Thymus (tissue), 11 donors: Measurements from ENCODE around the gene PEX11B. TPM values are rescaled to one million over a fixed set of nuclear protein-coding genes. Genes with fewer than 3 reads are reported as not detected.
"Not testable (repeated sequence)": the region's sequence is repeated elsewhere in the genome, so short reads cannot be mapped to it uniquely, and the experiment has no call there.

Experiments used
- DNase-seq, 9 donors: peaks; one replicate each; pipeline ENCODE4 v3.0.0-alpha.2; 2013; ENCODE audit warnings: low spot score in 9 of 9, low read depth in 6 of 9, missing footprints in 1 of 9
- H3K27ac ChIP-seq, 2 donors: one replicate each; pipeline ENCODE4 v1.5.1; 2013; ENCODE audit warnings: control low read depth in 1 of 2, low read depth in 1 of 2, low read length in 1 of 2, mild to moderate bottlenecking in 1 of 2, moderate library complexity in 1 of 2
- H3K27me3 ChIP-seq, 2 donors: one replicate each; pipeline ENCODE4 v1.5.1; 2013; ENCODE audit warnings: low read length in 1 of 2; ENCODE audit not compliant: control insufficient read depth in 2 of 2, insufficient read depth in 1 of 2
- H3K36me3 ChIP-seq, 2 donors: one replicate each; pipeline ENCODE4 v1.5.1; 2013; ENCODE audit warnings: low read length in 1 of 2, mild to moderate bottlenecking in 1 of 2, moderate library complexity in 1 of 2; ENCODE audit not compliant: control insufficient read depth in 2 of 2, insufficient read depth in 2 of 2
- H3K4me1 ChIP-seq, 2 donors: one replicate each; pipeline ENCODE4 v1.5.1; 2013; ENCODE audit warnings: low read length in 2 of 2; ENCODE audit not compliant: control insufficient read depth in 2 of 2, insufficient read depth in 2 of 2
- H3K4me3 ChIP-seq, 2 donors: one replicate each; pipeline ENCODE4 v1.5.1; 2013; ENCODE audit warnings: low read length in 2 of 2, control low read depth in 1 of 2, mild to moderate bottlenecking in 1 of 2
- H3K9me3 ChIP-seq, 2 donors: one replicate each; pipeline ENCODE4 v1.5.1; 2013; ENCODE audit warnings: low read length in 1 of 2, mild to moderate bottlenecking in 1 of 2; ENCODE audit not compliant: control insufficient read depth in 2 of 2, insufficient read depth in 1 of 2
- whole genome bisulfite sequencing: extraction: QIAGEN DNeasy Blood & Tissue Kit; methylation state at CpG from one replicate; pipeline ENCODE4 v1.1.7; 2013; 5-methylcytosine and 5-hydroxymethylcytosine counted together
- polyA plus RNA-seq: library from polyadenylated mRNA; stranded (reverse); fragments of 200-250 nt; gene quantifications from one replicate; pipeline ENCODE4 v1.2.3, GENCODE V29; 2013
- total RNA-seq: library from RNA; stranded (reverse); fragments of 120-200 nt; gene quantifications from one replicate; pipeline ENCODE4 v1.2.4, GENCODE V29; 2013
- donor health status: healthy.

The PEX11B gene
- total and polyA plus RNA-seq, 2 donors: 32.9 to 38.1 TPM

- H3K27ac ChIP-seq: no peak overlapping the region
Measured at GRCh38 chr1:145922266-145922665, 3.7 kb upstream of the PEX11B start.

GRCh38 chr1:145920297-145920696, 1.8 kb upstream of the PEX11B start:
- not testable (repeated sequence) for H3K4me3 ChIP-seq, H3K27me3 ChIP-seq, DNase-seq, H3K27ac ChIP-seq, H3K9me3 ChIP-seq
- Histone ChIP-seq H3K4me1 (peaks cover 12 to 21% of the 10 kb centered on the region in 2 donors), H3K36me3 (peaks cover 4 to 14% of the 10 kb centered on the region in 2 donors)
- 99% methylated on average over 2 of the region's 4 CpGs for WGBS

More at GRCh38 chr1:145922266-145922665, 3.7 kb upstream of the PEX11B start:
- Histone ChIP-seq H3K36me3 (peaks cover 10 to 14% of the 10 kb centered on the region in 2 donors), H3K27me3 (no peaks in the 10 kb centered on the region), H3K4me3 (no peak overlapping the region), H3K9me3 (no peaks in the 10 kb centered on the region), H3K4me1 (peaks cover 16 to 30% of the 10 kb centered on the region in 2 donors)
- no peak for DNase-seq
- 95% methylated on average over 2 of the region's 2 CpGs for WGBS

GRCh38 chr1:145918992-145919939, 749 bp upstream of the PEX11B start:
- Histone ChIP-seq H3K4me3 (peak overlapping the region; percentile 93 to 95), H3K27ac (peak overlapping the region; percentile 96 to 99), H3K36me3 (peaks cover 4 to 24% of the 10 kb centered on the region in 2 donors), H3K9me3 (no peaks in the 10 kb centered on the region), H3K4me1 (peaks cover 12 to 21% of the 10 kb centered on the region in 2 donors), H3K27me3 (no peaks in the 10 kb centered on the region)
- peak in 1 of 9 donors; percentile 15 for DNase-seq
- 19% methylated on average over 33 of the region's 33 CpGs for WGBS

- no peak for DNase-seq
- peaks cover 12 to 21% of the 10 kb centered on the region in 2 donors for H3K4me1 ChIP-seq
- peaks cover 0 to 19% of the 10 kb centered on the region in 2 donors for H3K36me3 ChIP-seq
- H3K9me3 ChIP-seq: no peaks in the 10 kb centered on the region
- H3K27ac ChIP-seq: no peak overlapping the region
- no peaks in the 10 kb centered on the region for H3K27me3 ChIP-seq
- 95% methylated on average over 5 of the region's 5 CpGs for WGBS
- peak overlapping the region; percentile 93 to 95 for H3K4me3 ChIP-seq
Measured at GRCh38 chr1:145917595-145917994, 922 bp downstream of the PEX11B start.

- Histone ChIP-seq H3K27me3 (no peaks in the 10 kb centered on the region), H3K4me3 (no peak overlapping the region), H3K9me3 (no peaks in the 10 kb centered on the region), H3K36me3 (peaks cover 6 to 27% of the 10 kb centered on the region in 2 donors), H3K4me1 (peaks cover 12 to 21% of the 10 kb centered on the region in 2 donors), H3K27ac (no peak overlapping the region)
- no peak for DNase-seq
- 97% methylated on average over 5 of the region's 5 CpGs for WGBS
Measured at GRCh38 chr1:145916745-145917144, 1.8 kb downstream of the PEX11B start.

GRCh38 chr1:145912128-145912641, 6.3 kb downstream of the PEX11B start:
- Histone ChIP-seq H3K9me3 (no peaks in the 10 kb centered on the region), H3K27me3 (no peaks in the 10 kb centered on the region), H3K27ac (no peak overlapping the region), H3K36me3 (peaks cover 10 to 38% of the 10 kb centered on the region in 2 donors), H3K4me1 (no peaks in the 10 kb centered on the region), H3K4me3 (no peak overlapping the region)
- no peak for DNase-seq
- 96% methylated on average over 11 of the region's 11 CpGs for WGBS

- Histone ChIP-seq H3K27ac (no peak overlapping the region), H3K27me3 (no peaks in the 10 kb centered on the region), H3K36me3 (peaks cover 10 to 19% of the 10 kb centered on the region in 2 donors), H3K4me3 (no peak overlapping the region), H3K4me1 (no peaks in the 10 kb centered on the region), H3K9me3 (no peaks in the 10 kb centered on the region)
- DNase-seq: no peak
- WGBS: 98% methylated on average over 1 of the region's 1 CpG
Measured at GRCh38 chr1:145908653-145909052, 9.9 kb downstream of the PEX11B start.

GRCh38 chr1:145906954-145907753, 11.4 kb downstream of the PEX11B start:
- Histone ChIP-seq H3K36me3 (peaks cover 7 to 15% of the 10 kb centered on the region in 2 donors), H3K9me3 (no peaks in the 10 kb centered on the region), H3K27me3 (no peaks in the 10 kb centered on the region), H3K4me1 (no peaks in the 10 kb centered on the region), H3K27ac (no peak overlapping the region), H3K4me3 (no peak overlapping the region)
- WGBS: 95% methylated on average over 10 of the region's 10 CpGs
- no peak for DNase-seq
